GM18909 (cell line): Measurements from ENCODE around the gene CUL1.

ENCODE experiments used
- ATAC-seq: cut with Tn5 transposase; IDR thresholded peaks from one replicate; pipeline ENCODE4 v1.9.1; 2021; ENCODE audit warnings: mild to moderate bottlenecking; ENCODE audit not compliant: unreplicated experiment, poor library complexity

Gene CUL1

GRCh38 chr7:148750442-148751355 is 52.0 kb downstream of the CUL1 start:
- ATAC-seq, result no peak

- ATAC-seq, result no peak
Measured at GRCh38 chr7:148753224-148753623, 54.5 kb downstream of the CUL1 start.

DNA sequence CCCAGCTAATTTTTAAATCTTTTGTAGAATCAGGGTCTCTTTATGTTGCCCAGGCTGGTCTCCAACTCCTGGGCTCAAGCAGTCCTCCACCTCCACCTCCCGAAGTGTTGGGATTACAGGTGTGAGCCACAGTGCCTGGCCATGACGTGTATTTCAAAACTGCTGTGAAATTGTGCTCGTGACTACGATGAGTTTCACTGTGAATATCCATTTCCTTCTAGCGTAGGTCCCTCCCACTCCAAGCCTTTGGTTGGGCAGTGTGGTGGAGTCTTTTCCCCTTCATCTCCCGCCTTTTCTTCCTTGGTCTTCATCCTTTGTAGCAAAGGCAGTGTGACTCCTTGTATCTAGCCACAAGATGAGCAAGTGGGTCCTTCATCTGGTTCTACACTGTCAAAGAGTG is 56.2 kb downstream of the CUL1 start:
- no peak for ATAC-seq

- no peak for ATAC-seq
Measured at GRCh38 chr7:148761499-148762278, 63.0 kb downstream of the CUL1 start.

GRCh38 chr7:148763622-148764021 is 64.9 kb downstream of the CUL1 start:
- no peak for ATAC-seq

- no peak for ATAC-seq
Measured at GRCh38 chr7:148770004-148770403, 71.3 kb downstream of the CUL1 start.

GRCh38 chr7:148772297-148773089 is 73.8 kb downstream of the CUL1 start:
- no peak for ATAC-seq

DNA sequence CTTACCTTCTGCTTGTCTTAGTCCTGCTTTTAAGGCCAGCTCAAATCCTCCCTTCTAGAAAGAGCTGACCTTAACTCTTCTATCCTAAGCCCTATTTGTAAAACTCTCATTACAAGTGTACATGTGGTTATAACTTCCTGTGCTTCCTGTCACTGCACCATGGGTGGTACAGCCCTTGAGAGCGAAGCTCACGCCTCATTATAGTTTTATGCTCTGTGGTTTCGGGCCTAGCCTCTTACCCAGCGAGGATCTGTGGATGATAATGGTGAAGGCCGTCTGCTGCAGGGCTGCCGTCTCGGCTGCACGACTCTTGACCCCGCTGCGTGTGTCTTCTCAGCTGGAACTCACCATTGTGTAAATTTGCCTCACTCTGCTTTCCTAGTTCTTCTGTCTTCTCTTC is 74.6 kb downstream of the CUL1 start:
- ATAC-seq, result peak; percentile 94

DNA sequence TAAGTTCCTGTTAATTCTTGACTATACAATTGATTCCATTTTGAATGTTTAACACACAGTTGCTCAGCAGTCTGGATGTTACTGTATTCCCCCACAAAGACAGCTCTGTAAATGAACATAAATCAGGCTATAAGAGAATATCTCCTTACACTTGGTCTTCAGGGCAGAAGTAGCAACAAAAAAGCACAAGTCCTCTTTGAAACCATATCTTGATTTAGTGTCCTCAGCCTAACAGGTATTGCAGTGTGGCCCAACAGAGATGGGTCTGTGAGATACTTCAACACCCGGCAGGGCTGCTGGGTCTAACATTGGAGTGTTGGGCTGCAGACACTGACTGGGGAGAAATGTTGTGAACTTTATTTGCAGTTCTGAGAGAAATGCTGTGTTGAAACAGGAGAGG is 75.8 kb downstream of the CUL1 start:
- ATAC-seq, result no peak

- ATAC-seq, result no peak
Measured at GRCh38 chr7:148782757-148783456, 84.2 kb downstream of the CUL1 start.

DNA sequence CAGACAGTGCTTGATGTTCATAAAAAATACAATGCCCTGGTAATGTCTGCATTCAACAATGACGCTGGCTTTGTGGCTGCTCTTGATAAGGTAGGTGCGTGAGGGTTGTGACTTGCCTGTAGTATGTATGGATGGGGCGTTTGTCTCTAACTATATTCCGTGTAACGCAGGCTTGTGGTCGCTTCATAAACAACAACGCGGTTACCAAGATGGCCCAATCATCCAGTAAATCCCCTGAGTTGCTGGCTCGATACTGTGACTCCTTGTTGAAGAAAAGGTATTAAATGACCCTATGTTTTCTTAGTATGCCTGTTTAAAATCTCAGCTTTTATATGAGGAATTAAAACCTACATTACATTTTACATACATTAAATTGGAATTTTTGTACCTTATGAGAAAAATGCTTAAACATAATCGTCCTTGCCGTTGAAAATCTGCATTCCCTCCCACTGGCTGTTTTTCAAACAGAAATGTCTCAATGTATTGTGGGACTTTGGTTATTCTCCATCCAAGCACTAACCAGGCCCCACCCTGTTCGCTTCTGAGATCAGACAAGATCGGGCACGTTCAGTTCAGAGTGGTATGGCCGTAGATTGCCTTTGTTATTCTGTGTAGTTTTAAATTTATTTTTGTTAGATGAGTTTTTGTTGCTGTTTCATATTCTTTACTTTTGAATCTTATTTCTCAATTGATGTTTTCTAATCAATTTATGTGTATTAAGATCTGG is 85.3 kb downstream of the CUL1 start:
- ATAC-seq, result no peak

DNA sequence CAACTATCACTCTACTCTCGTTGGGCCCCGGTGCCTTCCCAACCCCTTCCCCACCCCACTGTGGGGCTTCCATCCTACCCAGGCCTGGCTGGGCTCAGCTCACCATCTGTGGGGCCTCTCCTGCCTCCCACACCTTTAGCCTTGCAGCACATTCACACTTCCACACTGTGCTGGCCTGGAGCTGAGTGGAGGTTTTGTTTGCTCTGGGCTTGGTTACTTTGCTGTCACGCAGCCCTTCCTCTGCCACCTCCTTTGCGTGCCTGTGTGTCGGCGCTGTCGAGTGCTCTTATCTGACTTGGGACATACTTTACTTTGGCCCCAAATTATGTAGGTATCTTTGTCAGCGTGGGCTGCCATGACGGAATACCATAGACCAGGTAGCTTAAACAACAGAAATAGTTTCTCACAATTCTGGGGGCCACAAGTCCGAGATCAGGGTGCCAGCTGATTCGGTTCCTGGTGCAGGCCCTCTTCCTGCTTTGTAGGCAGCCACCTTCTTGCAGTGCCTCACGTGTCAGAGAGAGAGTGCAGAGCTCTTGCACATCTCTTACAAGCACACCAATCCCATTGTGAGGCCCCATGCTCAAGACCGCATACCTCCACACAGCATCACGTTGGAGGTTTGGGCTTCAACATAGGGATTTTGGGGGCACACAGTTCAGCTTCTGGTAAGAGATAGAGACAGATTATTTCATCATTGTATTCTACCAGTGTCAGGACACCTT is 89.0 kb downstream of the CUL1 start:
- no peak for ATAC-seq

GRCh38 chr7:148789220-148789619 is 90.5 kb downstream of the CUL1 start:
- ATAC-seq, result no peak

GRCh38 chr7:148790131-148790726 is 91.5 kb downstream of the CUL1 start:
- no peak for ATAC-seq

GRCh38 chr7:148790850-148791249 is 92.1 kb downstream of the CUL1 start:
- no peak for ATAC-seq

GRCh38 chr7:148791546-148791945 is 92.8 kb downstream of the CUL1 start:
- no peak for ATAC-seq

DNA sequence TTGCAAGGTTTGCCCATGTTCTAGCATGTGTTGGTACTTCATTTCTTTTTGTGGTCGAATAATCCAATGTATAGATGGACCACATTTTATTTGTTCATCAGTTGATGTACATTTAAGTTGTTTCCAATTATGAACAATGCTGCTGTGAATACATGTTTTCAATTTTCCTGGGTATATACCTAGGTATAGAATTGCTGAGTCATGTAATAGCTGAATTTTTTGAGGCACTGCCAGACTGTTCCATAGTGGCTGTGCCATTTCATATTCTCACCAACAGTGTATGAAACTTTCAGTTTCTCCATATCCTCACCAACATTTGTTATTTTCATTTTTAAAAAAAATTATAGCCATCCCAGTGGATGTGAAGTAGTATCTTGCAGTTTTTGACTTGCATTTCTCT is 94.9 kb downstream of the CUL1 start:
- ATAC-seq, result no peak

DNA sequence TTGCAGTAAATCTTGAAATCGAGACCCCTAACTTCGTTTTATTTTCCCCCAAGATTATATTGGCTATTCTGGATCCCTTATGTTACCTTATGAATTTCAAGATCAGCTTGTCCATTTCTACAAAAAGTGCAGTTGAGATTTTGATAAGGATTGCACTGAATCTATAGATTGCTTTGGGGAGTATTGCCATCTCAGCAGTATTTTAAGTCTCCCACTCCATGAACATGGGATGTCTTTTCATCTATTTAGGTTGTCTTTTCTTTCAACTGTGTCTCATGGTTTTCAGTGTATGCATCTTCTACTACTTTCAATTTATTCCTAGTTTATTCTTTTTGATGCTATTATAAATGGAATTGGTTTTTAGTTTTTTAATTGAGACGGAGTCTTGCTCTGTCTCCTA is 95.8 kb downstream of the CUL1 start:
- no peak for ATAC-seq
